VCaP (cell line): Measurements from ENCODE around the gene MFSD12.

Experiments used
- H3K27ac ChIP-seq: fragments of 450-650 bp; 2 replicates; pipeline ENCODE4 v1.5.1; 2017
- CTCF ChIP-seq: fragments of 450-650 bp; conservative IDR thresholded peaks from 2 replicates; pipeline ENCODE4 v1.5.1; 2017; ENCODE audit warnings: mild to moderate bottlenecking, moderate library complexity

MFSD12 gene

GRCh38 chr19:3501780-3502179, 55.6 kb downstream of the MFSD12 start:
- no peak overlapping the region for H3K27ac ChIP-seq
- no peak for TF ChIP-seq CTCF

DNA sequence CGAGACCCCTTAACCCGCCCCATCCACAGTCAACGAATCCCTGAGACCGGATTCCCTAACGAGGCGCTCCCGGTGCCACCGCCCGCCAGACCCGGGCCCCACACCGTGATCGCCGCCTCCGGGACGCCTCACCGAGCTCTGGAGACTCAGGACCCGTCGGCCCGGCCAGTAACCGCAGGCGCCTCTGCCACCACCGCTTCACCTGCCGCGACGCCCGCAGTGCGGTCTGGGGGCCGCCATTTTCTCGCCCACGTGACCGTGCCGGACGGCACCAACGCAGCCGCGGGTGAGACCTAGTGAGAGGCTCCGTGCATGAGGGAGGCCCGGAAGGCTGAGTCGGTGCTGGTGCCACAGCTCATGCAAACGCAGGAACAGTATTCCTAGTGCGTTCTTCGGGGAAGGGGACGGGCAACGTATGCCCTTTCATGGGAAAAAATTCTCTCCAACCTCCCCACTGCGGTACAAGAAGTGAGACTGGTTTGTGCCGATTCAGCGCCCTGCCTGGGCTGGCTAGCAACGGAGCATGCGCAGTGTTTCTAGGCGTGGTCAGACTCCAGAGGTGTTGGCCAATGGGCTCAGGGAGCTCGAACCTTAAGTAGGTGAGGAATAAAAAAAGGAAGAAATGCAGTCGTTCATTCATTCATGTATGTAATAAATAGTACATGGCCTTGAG, 56.8 kb downstream of the MFSD12 start, which contains the start of gene DOHH:
DOHH (minus strand) TSS at position 246 of the 673 bp plus-strand sequence. CDS start 3,860 bp downstream, outside the sequence.
- peak within 1 kb of the TSS; percentile 92 for H3K27ac ChIP-seq
- no peak for TF ChIP-seq CTCF

DNA sequence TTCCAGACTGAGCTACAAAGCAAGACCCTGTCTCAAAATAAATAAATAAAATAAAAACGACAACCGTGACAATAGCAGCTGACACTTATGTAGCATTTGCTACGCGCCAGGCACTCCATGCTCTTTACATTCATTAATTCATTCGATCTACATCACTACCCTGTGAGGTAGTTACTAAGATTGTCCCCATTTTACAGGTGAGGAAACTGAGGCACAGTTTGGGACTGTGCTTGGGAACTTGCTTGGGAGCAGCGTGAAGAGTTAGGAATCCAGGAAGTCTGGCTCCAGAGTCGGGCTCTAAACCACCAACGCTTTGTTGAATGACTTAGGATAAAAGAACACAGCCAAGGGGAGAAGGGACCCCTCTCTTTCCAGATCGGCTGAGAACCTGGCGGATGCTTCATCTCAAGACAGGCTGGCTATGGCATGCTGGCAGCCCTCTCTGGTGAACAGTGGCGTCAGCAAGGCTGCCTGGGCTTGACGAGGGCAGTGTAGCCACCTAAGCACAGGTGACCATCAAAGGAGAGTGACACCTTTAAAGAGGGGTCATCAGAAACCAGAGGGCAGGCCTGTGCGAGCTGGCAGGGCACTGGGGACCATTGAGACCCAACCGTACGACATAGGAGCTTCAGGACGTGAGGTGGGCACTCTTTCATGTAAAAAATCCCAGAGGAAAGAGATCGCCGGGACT, 57.5 kb downstream of the MFSD12 start:
- no peak for TF ChIP-seq CTCF
- H3K27ac ChIP-seq = peak overlapping the region; percentile 92

GRCh38 chr19:3497757-3498520, 59.4 kb downstream of the MFSD12 start:
- H3K27ac ChIP-seq = no peak overlapping the region
- no peak for TF ChIP-seq CTCF

DNA sequence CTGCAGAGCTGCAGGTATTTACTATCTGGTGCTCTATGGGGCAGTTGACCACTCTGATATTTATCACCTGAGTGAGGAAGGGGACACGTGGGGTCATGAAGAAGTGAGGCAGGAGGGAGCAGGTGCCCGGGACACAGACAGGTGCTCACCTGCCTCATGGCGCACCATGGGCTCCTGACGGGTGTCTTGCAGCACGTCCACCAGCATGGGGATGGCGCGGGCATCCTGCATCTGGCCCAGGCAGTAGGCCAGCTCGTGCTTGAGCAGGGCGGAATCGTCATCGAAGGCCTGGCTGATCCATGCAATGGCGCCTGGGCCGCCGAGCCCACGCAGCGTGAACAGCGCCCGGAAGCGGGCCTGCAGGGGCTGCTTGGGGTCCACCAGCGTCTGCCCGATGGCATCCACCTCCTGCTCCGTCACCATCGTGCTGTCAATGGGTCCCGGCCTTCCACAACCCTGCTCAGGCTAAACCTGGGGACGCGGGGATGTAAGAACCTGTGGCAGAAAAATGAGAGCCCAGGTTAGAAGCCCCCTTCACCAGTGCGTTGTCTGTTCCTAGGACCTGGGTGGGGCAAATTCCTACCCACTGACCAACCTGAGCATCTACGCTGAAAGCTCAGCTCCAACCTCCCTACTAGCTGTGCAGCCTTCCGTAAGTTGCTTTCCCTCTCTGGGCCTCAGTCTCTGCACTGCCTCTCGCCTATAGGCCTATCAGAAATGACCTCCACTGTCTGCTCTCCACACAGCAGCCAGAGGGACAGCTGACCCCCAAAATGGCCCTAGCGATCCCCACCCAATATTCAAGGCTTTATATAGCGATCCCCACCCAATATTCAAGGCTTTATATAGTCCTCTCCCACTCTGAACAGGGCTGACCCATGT, 60.8 kb downstream of the MFSD12 start:
- TF ChIP-seq CTCF = no peak
- H3K27ac ChIP-seq = no peak overlapping the region

- no peak for TF ChIP-seq CTCF
- H3K27ac ChIP-seq = no peak overlapping the region
These were observed 62.8 kb downstream of the MFSD12 start for GRCh38 chr19:3494559-3494958.
